ENCODE data around the gene CBX4.

Gene CBX4

GRCh38 chr17:79841369-79842135, 2.3 kb upstream of the CBX4 start:
- DNase-seq, result no peak

- DNase-seq, result no peak
Observed at GRCh38 chr17:79840989-79841286, 1.7 kb upstream of the CBX4 start.

GRCh38 chr17:79840269-79840988, 1.2 kb upstream of the CBX4 start:
- no peak for DNase-seq

- DNase-seq, result no peak
Observed at GRCh38 chr17:79838522-79839274, 542 bp downstream of the CBX4 start.

GRCh38 chr17:79837888-79838521, 1.2 kb downstream of the CBX4 start:
- no peak for DNase-seq

- DNase-seq, result no peak
Observed at GRCh38 chr17:79836972-79837887, 2.0 kb downstream of the CBX4 start.

- DNase-seq, result no peak
Observed at GRCh38 chr17:79836510-79836971, 2.7 kb downstream of the CBX4 start.

- DNase-seq, result no peak
Observed at GRCh38 chr17:79835953-79836509, 3.2 kb downstream of the CBX4 start.

GRCh38 chr17:79835470-79835899, 3.8 kb downstream of the CBX4 start:
- no peak for DNase-seq

- DNase-seq, result no peak
Observed at GRCh38 chr17:79834565-79835469, 4.4 kb downstream of the CBX4 start.

- no peak for DNase-seq
Observed at GRCh38 chr17:79833744-79834564, 5.3 kb downstream of the CBX4 start.

GRCh38 chr17:79833110-79833450, 6.2 kb downstream of the CBX4 start:
- DNase-seq, result no peak

- no peak for DNase-seq
Observed at GRCh38 chr17:79832218-79833109, 6.8 kb downstream of the CBX4 start.

- no peak for DNase-seq
Observed at GRCh38 chr17:79831265-79832217, 7.7 kb downstream of the CBX4 start.

GRCh38 chr17:79830763-79831264, 8.4 kb downstream of the CBX4 start:
- no peak for DNase-seq

GRCh38 chr17:79830303-79830702, 8.9 kb downstream of the CBX4 start:
- no peak for DNase-seq

- no peak for DNase-seq
Observed at GRCh38 chr17:79829457-79829856, 9.8 kb downstream of the CBX4 start.
